ENCODE measurements around the gene RAP1B.
"Not testable (repeated sequence)": the region's sequence is repeated elsewhere in the genome, so short reads cannot be mapped to it uniquely, and the experiment has no call there.

The RAP1B gene

GRCh38 chr12:68636268-68636667, 25.6 kb downstream of the RAP1B start:
- no peak for DNase-seq (ENCODE audit: low spot score)

GRCh38 chr12:68637439-68637838, 26.7 kb downstream of the RAP1B start:
- DNase-seq (ENCODE audit: low spot score), result not testable (repeated sequence)

DNA sequence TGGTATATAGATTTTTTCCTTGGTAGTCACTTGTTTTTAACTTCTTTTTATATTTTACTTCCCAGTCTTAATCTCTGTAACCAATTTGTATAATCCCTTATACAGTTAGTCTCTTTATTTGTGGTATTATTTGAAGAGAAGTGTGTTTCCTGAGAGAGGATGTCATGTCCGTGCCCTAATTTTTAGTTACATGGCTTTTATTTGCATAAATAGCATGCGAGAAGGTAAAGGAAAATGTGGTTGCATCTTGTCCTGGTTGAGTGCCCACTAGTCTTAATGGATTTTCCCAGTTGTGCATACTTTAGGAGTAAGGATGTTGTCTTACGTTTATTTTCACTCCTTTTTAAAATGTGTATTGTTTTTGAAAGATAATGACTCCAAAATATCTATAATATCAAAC, 27.5 kb downstream of the RAP1B start:
- DNase-seq (ENCODE audit: low spot score), result no peak

GRCh38 chr12:68638721-68639395, 28.2 kb downstream of the RAP1B start:
- DNase-seq (ENCODE audit: low spot score), result no peak

- no peak for DNase-seq (ENCODE audit: low spot score)
Measured at GRCh38 chr12:68639396-68639767, 28.7 kb downstream of the RAP1B start.

GRCh38 chr12:68641138-68641537, 30.4 kb downstream of the RAP1B start:
- DNase-seq (ENCODE audit: low spot score), result no peak

- DNase-seq (ENCODE audit: low spot score), result no peak
Measured at GRCh38 chr12:68646484-68646883, 35.8 kb downstream of the RAP1B start.

DNA sequence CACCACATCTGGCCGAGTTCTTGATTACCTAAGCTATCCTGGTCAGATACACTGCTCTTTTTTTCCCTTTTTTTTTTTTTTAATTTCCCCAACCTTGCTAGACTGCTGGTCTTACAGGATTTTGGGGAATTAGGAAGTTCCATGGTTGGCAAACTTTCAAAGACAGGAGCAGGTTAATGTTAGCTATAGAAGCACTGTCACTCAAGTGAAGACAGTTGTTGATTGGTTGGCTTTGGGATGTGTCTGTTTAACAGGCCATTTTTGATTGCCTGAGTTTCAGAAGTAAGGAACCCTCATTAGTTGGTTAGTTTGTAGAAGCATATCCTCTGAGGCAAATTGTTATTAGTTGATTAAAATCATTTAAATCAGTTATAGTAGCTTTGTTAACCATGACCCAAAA, 36.8 kb downstream of the RAP1B start:
- DNase-seq (ENCODE audit: low spot score), result no peak

GRCh38 chr12:68648179-68648578, 37.5 kb downstream of the RAP1B start:
- no peak for DNase-seq (ENCODE audit: low spot score)

GRCh38 chr12:68665016-68665569, 54.4 kb downstream of the RAP1B start:
- DNase-seq (ENCODE audit: low spot score), result no peak

- DNase-seq (ENCODE audit: low spot score), result no peak
Measured at GRCh38 chr12:68667291-68667690, 56.6 kb downstream of the RAP1B start.

- DNase-seq (ENCODE audit: low spot score), result no peak
Measured at GRCh38 chr12:68667896-68668295, 57.2 kb downstream of the RAP1B start.

- no peak for DNase-seq (ENCODE audit: low spot score)
Measured at GRCh38 chr12:68671179-68671578, 60.5 kb downstream of the RAP1B start.

GRCh38 chr12:68673788-68674187, 63.1 kb downstream of the RAP1B start:
- DNase-seq (ENCODE audit: low spot score), result no peak

- no peak for DNase-seq (ENCODE audit: low spot score)
Measured at GRCh38 chr12:68674376-68674775, 63.7 kb downstream of the RAP1B start.

GRCh38 chr12:68675101-68675842, 64.6 kb downstream of the RAP1B start:
- DNase-seq (ENCODE audit: low spot score), result no peak

DNA sequence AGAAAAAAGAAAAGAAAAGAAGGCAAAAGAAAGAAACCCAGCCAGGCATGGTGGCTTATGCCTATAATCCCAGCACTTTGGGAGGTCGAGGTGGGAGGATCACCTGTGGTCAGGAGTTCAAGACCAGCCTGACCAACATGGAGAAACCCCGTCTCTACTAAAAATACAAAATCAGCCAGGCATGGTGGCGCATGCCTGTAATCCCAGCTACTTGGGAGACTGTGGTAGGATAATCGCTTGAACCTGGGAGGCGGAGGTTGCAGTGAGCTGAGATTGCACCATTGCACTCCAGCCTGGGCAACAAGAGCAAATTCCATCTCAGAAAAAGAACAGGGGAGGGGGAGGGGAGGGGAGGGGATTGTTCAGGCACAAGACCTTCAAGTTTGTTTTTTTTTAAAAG, 66.2 kb downstream of the RAP1B start:
- not testable (repeated sequence) for DNase-seq (ENCODE audit: low spot score)

GRCh38 chr12:68686262-68686594, 75.5 kb downstream of the RAP1B start:
- no peak for DNase-seq (ENCODE audit: low spot score)

- peak; percentile 98 for DNase-seq (ENCODE audit: low spot score)
Measured at GRCh38 chr12:68686595-68687521, 76.2 kb downstream of the RAP1B start, which contains the start of gene NUP107. NUP107 (plus strand) TSS chr12:68686978; CDS start chr12:68687066, 88 bp downstream.

- no peak for DNase-seq (ENCODE audit: low spot score)
Measured at GRCh38 chr12:68695454-68695853, 84.8 kb downstream of the RAP1B start.

GRCh38 chr12:68699486-68699885, 88.8 kb downstream of the RAP1B start:
- no peak for DNase-seq (ENCODE audit: low spot score)

Data from left forelimb (tissue), 1 donor.